Esophagus squamous epithelium (tissue), 4 donors: ENCODE results near the gene LRRC74A.

Experiments used
- CTCF ChIP-seq, 6 experiments: fragments of 450-650 bp in 4 of 6; fragments of 200-600 bp in 2 of 6; sonication (generic) in 2 of 6; IDR thresholded peaks; one replicate each; pipeline ENCODE4 v1.5.1; 2016 to 2019; ENCODE audit warnings: antibody characterized with exemption in 6 of 6, mild to moderate bottlenecking in 4 of 6, moderate library complexity in 4 of 6
- POLR2A ChIP-seq, 4 donors: fragments of 450-650 bp; IDR thresholded peaks; one replicate each; pipeline ENCODE4 v1.6.1; 2017; ENCODE audit warnings: antibody characterized with exemption in 4 of 4, mild to moderate bottlenecking in 4 of 4, moderate library complexity in 3 of 4

DNA sequence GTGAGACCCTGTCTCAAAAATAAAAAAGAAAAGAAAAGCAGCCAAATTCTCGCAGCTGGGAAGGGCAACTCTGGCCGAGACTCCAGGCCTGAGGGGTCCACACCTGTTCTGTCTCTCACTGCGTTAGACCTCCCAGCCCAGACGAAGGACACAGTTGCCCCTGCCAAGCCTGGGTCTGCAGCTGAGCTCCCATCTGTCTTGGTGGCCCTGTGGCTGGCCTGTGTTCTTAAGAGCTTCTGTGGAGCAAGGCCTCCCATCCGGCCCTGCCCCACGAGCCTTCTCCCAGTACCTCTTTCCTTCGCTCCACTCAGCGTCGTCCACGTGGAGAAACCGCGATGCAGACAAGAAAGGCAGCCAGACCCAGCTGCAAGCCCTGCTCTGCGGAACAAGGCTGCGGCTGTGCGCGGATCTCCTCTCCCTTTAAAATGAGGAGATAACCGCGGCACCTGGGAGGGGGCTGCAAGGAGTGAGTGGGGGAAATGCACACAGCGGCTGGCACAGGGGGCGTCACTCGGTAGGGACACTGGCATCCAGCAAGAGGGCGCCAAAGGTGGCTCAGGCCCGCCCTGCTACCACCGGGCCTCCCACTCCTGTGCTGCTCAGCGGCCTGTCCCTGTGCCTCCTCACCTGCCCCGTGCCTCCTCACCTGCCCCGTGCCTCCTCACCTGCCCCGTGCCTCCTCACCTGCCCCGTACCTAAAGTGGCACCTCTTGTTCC lies 42.4 kb downstream of the LRRC74A start:
- TF ChIP-seq POLR2A (IDR thresholded peaks at IDR 0.05), result no peak
- no peak for TF ChIP-seq CTCF (IDR thresholded peaks at IDR 0.05)
